ENCODE results near the gene OLIG2.
A peak's percentile ranks its signal among the peaks of the same experiment; 100 is the strongest.

The OLIG2 gene

GRCh38 chr21:33025489-33026442 is at the start of gene OLIG2:
TSS of gene OLIG2 (plus strand) at chr21:33025935. CDS start at chr21:33026863, 928 bp downstream.
- DNase-seq: no peak

- DNase-seq: no peak
Measured at GRCh38 chr21:32976791-32977190, 48.9 kb upstream of the OLIG2 start.

- DNase-seq: no peak
Measured at GRCh38 chr21:32977216-32977615, 48.5 kb upstream of the OLIG2 start.

- DNase-seq: no peak
Measured at GRCh38 chr21:32978331-32979270, 47.1 kb upstream of the OLIG2 start.

- no peak for DNase-seq
Measured at GRCh38 chr21:32979598-32980268, 46.0 kb upstream of the OLIG2 start.

GRCh38 chr21:32981096-32981495 is 44.6 kb upstream of the OLIG2 start:
- DNase-seq: no peak

GRCh38 chr21:32990666-32991065 is 35.1 kb upstream of the OLIG2 start:
- no peak for DNase-seq

GRCh38 chr21:32991361-32991760 is 34.4 kb upstream of the OLIG2 start:
- no peak for DNase-seq

- DNase-seq: no peak
Measured at GRCh38 chr21:32993894-32994293, 31.8 kb upstream of the OLIG2 start.

- no peak for DNase-seq
Measured at GRCh38 chr21:32994305-32994704, 31.4 kb upstream of the OLIG2 start.

GRCh38 chr21:33007747-33008146 is 18.0 kb upstream of the OLIG2 start:
- DNase-seq: peak; percentile 98

- no peak for DNase-seq
Measured at GRCh38 chr21:33008333-33009051, 17.2 kb upstream of the OLIG2 start.

GRCh38 chr21:33010931-33011330 is 14.8 kb upstream of the OLIG2 start:
- DNase-seq: no peak

- DNase-seq: no peak
Measured at GRCh38 chr21:33011462-33011861, 14.3 kb upstream of the OLIG2 start.

GRCh38 chr21:33013626-33014025 is 12.1 kb upstream of the OLIG2 start:
- no peak for DNase-seq

GRCh38 chr21:33014331-33014730 is 11.4 kb upstream of the OLIG2 start:
- no peak for DNase-seq

- DNase-seq: no peak
Measured at GRCh38 chr21:33015096-33015495, 10.6 kb upstream of the OLIG2 start.

- DNase-seq: no peak
Measured at GRCh38 chr21:33015756-33016155, 10.0 kb upstream of the OLIG2 start.

- no peak for DNase-seq
Measured at GRCh38 chr21:33018707-33019465, 6.8 kb upstream of the OLIG2 start.

- DNase-seq: no peak
Measured at GRCh38 chr21:33019516-33019884, 6.2 kb upstream of the OLIG2 start.

GRCh38 chr21:33019885-33020557 is 5.7 kb upstream of the OLIG2 start:
- DNase-seq: no peak
